ENCODE measurements around the gene PTPRD. TPM values are rescaled to one million over a fixed set of nuclear protein-coding genes. Genes with fewer than 3 reads are reported as not detected.

Gene PTPRD
- total RNA-seq, 1 donor from 2014 or later: 15.6 TPM

DNA sequence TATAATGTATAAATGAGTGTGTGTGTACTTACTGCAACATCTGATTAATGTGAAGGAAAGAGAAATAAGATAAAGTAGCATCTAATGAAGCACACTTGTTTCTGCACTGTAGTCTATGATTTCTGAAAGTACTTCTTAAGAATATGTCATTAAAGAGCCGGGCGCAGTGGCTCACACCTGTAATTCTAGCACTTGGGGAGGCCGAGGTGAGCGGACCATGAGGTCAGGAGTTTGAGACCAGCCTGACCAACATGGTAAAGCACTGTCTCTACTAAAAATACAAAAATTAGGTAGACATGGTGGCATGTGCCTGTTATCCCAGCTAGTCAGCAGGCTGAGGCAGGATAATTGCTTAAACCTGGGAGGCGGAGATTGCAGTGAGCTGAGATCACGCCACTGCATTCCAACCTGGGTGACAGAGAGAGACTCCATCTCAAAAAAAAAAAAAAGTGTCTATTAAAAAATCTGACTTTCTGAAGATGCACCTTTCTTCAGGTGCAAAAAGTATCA lies 556.9 kb downstream of the PTPRD start:
- Histone ChIP-seq H3K27me3 (ENCODE audit: low read depth) (no peaks in the 10 kb centered on the region), H3K27ac (replicated peaks) (no peak overlapping the region), H3K4me3 (no peak overlapping the region), H3K9me3 (replicated peaks) (no peaks in the 10 kb centered on the region), H3K4me1 (peaks cover 10% of the 10 kb centered on the region), H3K36me3 (no peaks in the 10 kb centered on the region)
- DNase-seq: no peak
- intact Hi-C loops (cut with micrococcal nuclease): no loop called here
- TF ChIP-seq, protein P1, sequence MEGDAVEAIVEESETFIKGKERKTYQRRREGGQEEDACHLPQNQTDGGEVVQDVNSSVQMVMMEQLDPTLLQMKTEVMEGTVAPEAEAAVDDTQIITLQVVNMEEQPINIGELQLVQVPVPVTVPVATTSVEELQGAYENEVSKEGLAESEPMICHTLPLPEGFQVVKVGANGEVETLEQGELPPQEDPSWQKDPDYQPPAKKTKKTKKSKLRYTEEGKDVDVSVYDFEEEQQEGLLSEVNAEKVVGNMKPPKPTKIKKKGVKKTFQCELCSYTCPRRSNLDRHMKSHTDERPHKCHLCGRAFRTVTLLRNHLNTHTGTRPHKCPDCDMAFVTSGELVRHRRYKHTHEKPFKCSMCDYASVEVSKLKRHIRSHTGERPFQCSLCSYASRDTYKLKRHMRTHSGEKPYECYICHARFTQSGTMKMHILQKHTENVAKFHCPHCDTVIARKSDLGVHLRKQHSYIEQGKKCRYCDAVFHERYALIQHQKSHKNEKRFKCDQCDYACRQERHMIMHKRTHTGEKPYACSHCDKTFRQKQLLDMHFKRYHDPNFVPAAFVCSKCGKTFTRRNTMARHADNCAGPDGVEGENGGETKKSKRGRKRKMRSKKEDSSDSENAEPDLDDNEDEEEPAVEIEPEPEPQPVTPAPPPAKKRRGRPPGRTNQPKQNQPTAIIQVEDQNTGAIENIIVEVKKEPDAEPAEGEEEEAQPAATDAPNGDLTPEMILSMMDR (IDR thresholded peaks at IDR 0.05; ENCODE audit: borderline replicate concordance): no peak

DNA sequence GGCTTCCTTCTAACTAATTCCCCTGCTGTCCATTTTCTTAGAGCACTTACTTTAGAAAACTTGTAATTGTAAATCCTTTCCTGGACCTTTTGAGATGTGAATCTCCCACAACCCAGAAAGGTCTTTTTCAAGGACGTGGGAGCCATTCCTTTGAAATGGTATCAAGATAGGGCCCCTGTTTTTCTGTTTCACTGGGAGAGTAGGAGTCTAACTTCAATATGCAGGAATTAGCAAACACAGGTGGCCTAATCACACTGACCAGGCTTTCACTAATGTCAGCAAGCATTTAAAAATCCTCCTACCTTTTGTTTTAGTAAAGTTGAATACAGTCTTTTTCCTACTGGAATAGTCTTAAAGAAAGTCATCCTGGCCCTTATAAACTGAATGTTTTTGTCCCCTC lies 558.3 kb downstream of the PTPRD start:
- intact Hi-C loops (cut with micrococcal nuclease): no loop called here
- no peaks in the 10 kb centered on the region for H3K9me3 ChIP-seq (replicated peaks)
- no peak for DNase-seq
- no peak overlapping the region for H3K4me3 ChIP-seq
- H3K4me1 ChIP-seq: peaks cover 10% of the 10 kb centered on the region
- no peak overlapping the region for H3K27ac ChIP-seq (replicated peaks)
- TF ChIP-seq, protein P1 (IDR thresholded peaks at IDR 0.05; ENCODE audit: borderline replicate concordance): no peak
- no peaks in the 10 kb centered on the region for H3K36me3 ChIP-seq
- H3K27me3 ChIP-seq (ENCODE audit: low read depth): no peaks in the 10 kb centered on the region

DNA sequence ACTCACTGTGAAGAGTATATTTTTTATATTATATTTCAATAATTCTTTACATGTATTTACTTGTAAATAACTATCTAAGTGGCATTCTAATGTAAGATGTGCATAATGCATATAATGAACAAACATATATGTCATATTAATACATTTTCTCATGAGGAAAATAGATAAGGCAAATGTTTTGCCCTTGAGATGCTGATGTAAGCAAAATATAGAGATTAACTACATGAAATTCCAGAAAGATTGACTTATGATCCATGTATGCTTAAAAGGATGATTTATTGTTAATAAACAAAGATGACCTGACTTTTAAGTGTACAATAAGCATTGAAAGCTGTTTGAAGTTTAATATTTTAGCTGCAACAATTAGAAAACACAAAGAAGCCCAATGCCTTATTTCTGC lies 559.9 kb downstream of the PTPRD start:
- TF ChIP-seq, protein P1 (IDR thresholded peaks at IDR 0.05; ENCODE audit: borderline replicate concordance): no peak
- DNase-seq: no peak
- Histone ChIP-seq H3K9me3 (replicated peaks) (no peaks in the 10 kb centered on the region), H3K27ac (replicated peaks) (no peak overlapping the region), H3K36me3 (no peaks in the 10 kb centered on the region), H3K4me3 (no peak overlapping the region), H3K27me3 (ENCODE audit: low read depth) (no peaks in the 10 kb centered on the region), H3K4me1 (peaks cover 10% of the 10 kb centered on the region)
- intact Hi-C loops (cut with micrococcal nuclease): no loop called here

DNA sequence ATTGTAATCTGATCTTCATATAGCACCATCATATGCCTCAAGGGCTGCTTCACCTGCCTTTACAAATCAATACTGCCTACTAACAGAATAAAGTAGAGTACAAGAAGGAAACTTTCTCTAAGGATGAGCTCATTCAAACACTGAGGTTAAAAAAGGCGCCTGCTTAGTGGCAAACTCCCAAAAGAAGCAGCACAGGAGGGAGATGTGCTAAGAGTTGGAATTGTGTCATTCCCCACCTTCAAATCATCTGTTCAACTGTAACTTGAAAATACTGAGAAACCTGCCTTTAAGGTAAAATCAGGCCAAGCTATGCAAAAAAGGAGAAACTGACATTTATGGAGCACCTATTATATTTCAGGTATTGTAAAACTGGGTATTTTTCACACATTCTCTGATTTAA lies 560.6 kb downstream of the PTPRD start:
- H3K36me3 ChIP-seq: no peaks in the 10 kb centered on the region
- no peak for DNase-seq
- H3K27ac ChIP-seq (replicated peaks): no peak overlapping the region
- intact Hi-C loops (cut with micrococcal nuclease): no loop called here
- H3K4me3 ChIP-seq: no peak overlapping the region
- H3K9me3 ChIP-seq (replicated peaks): no peaks in the 10 kb centered on the region
- TF ChIP-seq, protein P1 (IDR thresholded peaks at IDR 0.05; ENCODE audit: borderline replicate concordance): no peak
- no peaks in the 10 kb centered on the region for H3K27me3 ChIP-seq (ENCODE audit: low read depth)
- H3K4me1 ChIP-seq: peaks cover 10% of the 10 kb centered on the region

DNA sequence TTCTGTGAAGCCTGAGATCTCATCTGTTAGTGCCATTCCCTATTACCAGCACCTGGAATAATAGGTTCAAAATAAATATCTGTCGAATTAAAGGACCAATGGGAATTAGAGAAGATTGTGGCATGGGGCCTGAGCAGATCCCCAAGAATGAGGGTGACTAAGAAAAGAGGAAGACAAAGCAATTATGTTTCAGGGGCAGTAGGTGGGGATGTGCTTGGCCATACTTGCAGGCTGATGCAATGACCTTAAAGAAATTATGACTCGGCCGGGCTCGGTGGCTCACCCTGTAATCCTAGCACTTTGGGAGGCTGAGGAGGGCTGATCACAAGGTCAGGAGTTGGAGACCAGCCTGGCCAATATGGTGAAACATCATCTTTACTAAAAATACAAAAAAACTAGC lies 562.8 kb downstream of the PTPRD start:
- intact Hi-C loops (cut with micrococcal nuclease): no loop called here
- peaks cover 2% of the 10 kb centered on the region for H3K4me1 ChIP-seq
- no peak overlapping the region for H3K4me3 ChIP-seq
- no peak for DNase-seq
- no peak overlapping the region for H3K27ac ChIP-seq (replicated peaks)
- H3K9me3 ChIP-seq (replicated peaks): no peaks in the 10 kb centered on the region
- TF ChIP-seq, protein P1 (IDR thresholded peaks at IDR 0.05; ENCODE audit: borderline replicate concordance): no peak
- no peaks in the 10 kb centered on the region for H3K36me3 ChIP-seq
- no peaks in the 10 kb centered on the region for H3K27me3 ChIP-seq (ENCODE audit: low read depth)
